ENCODE results near the gene MCC. TPM values are rescaled to one million over a fixed set of nuclear protein-coding genes. Genes with fewer than 3 reads are reported as not detected.

Gene MCC
- polyA plus RNA-seq, 2 of the 4 experiments (the other 2 are of a cell fraction), result 0.09 to 0.10 TPM

DNA sequence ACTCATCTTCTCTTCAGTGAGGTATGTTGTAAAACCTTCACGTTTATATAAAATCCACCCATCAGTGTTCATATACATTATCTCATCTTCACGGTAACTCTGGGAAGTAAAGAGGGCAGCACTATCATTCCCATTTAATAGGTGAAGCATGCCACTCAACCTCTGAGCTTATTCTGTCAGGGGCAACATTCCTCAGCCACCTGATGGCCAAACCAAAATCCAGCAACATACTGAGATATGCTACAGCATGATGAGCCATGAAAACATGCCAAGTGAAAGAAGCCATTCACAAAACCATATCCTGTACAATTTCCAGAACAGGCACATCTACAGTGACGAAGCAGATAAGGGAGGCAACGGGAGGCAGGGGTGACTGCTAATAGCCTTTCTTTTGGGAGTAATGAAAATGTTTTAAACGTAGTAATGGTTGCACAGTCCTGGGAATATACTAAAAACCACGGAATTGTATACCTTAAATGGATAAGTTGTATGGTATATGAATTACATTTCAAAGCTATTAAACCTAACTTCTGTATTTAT is 220.8 kb downstream of the MCC start:
- POLR2A ChIA-PET, result no interaction called here
- DNase-seq (ENCODE audit: low read depth in 1 of 2, low spot score in 1 of 2), result no peak
- no peaks in the 10 kb centered on the region for H3K4me1 ChIP-seq
- no peak for ATAC-seq
- no peak for TF ChIP-seq FOXS1 (CRISPR knock-in tag; IDR thresholded peaks at IDR 0.05)
- no peak for TF ChIP-seq EHF (CRISPR knock-in tag; IDR thresholded peaks at IDR 0.05)
- CTCF ChIA-PET, result no interaction called here
- no peaks in the 10 kb centered on the region for H3K9me3 ChIP-seq
- no peak overlapping the region for H3K27ac ChIP-seq
- no peak overlapping the region for H3K4me2 ChIP-seq
- WGBS (ENCODE audit: missing lambda C conversion rate), result 46% methylated on average over 6 of the region's 6 CpGs
- no peak overlapping the region for H3K4me3 ChIP-seq
- FAIRE-seq, result no peak

DNA sequence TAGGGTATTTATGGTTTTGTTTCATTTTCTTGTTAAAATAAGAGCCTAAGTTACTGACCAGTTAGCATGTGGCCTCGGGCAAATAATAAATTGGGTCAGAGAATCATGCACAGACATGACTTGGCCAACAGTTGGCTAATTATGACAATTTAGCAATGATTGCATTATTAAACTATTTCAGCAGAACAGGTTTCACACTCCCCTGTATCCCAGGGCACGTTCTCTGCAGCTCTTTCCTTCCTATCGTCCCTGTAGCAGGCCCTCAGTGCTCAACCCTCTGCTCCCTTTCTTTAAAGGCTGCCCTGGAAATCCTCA is 221.4 kb downstream of the MCC start:
- no peak for TF ChIP-seq HDAC2 (IDR thresholded peaks at IDR 0.05)
- TF ChIP-seq USF2 (IDR thresholded peaks at IDR 0.05), result no peak
- TF ChIP-seq ZFP36 (IDR thresholded peaks at IDR 0.05; ENCODE audit: borderline replicate concordance, partially characterized antibody), result no peak
- no peak for TF ChIP-seq FOXS1 (CRISPR knock-in tag; IDR thresholded peaks at IDR 0.05)
- no peak for TF ChIP-seq RCOR1 (IDR thresholded peaks at IDR 0.05; ENCODE audit: low read depth, low read length)
- no peak for TF ChIP-seq MYC (IDR thresholded peaks at IDR 0.05; ENCODE audit: borderline replicate concordance, low read length)
- no peak for TF ChIP-seq KDM5A (IDR thresholded peaks at IDR 0.05)
- no peak for TF ChIP-seq RARB (CRISPR knock-in tag; IDR thresholded peaks at IDR 0.05)
- TF ChIP-seq HEYL (CRISPR knock-in tag; IDR thresholded peaks at IDR 0.05), result no peak
- no peak for TF ChIP-seq HMGXB4 (CRISPR knock-in tag; IDR thresholded peaks at IDR 0.05; ENCODE audit: borderline replicate concordance)
- no peak for TF ChIP-seq CBX8 (IDR thresholded peaks at IDR 0.05)
- no peak for TF ChIP-seq ZNF302 (CRISPR knock-in tag; IDR thresholded peaks at IDR 0.05)
- no peak for TF ChIP-seq HOXB5 (CRISPR knock-in tag; IDR thresholded peaks at IDR 0.05)
- TF ChIP-seq, protein P1, sequence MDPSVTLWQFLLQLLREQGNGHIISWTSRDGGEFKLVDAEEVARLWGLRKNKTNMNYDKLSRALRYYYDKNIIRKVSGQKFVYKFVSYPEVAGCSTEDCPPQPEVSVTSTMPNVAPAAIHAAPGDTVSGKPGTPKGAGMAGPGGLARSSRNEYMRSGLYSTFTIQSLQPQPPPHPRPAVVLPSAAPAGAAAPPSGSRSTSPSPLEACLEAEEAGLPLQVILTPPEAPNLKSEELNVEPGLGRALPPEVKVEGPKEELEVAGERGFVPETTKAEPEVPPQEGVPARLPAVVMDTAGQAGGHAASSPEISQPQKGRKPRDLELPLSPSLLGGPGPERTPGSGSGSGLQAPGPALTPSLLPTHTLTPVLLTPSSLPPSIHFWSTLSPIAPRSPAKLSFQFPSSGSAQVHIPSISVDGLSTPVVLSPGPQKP (IDR thresholded peaks at IDR 0.05; ENCODE audit: low read depth, low read length), result no peak
- TF ChIP-seq CHD2 (IDR thresholded peaks at IDR 0.05; ENCODE audit: low read length, partially characterized antibody), result no peak
- TF ChIP-seq SMC3 (IDR thresholded peaks at IDR 0.05), result no peak
- no peak for TF ChIP-seq GATA3 (IDR thresholded peaks at IDR 0.05; ENCODE audit: borderline replicate concordance)
- FAIRE-seq, result no peak
- Histone ChIP-seq H3K4me2 (no peak overlapping the region), H3K27ac (no peak overlapping the region), H3K4me3 (no peak overlapping the region), H3K4me1 (no peaks in the 10 kb centered on the region), H3K9me3 (no peaks in the 10 kb centered on the region)
- ATAC-seq, result no peak
- 22% methylated on average over 3 of the region's 3 CpGs for WGBS (ENCODE audit: missing lambda C conversion rate)
- DNase-seq (ENCODE audit: low read depth in 1 of 2, low spot score in 1 of 2), result no peak
- ChIA-PET POLR2A (no interaction called here), CTCF (interaction anchor here (0.6 kb wide), 1 partner anchor 1735 kb away, joined by 3 read pairs; no protein-coding TSS in a partner anchor)

DNA sequence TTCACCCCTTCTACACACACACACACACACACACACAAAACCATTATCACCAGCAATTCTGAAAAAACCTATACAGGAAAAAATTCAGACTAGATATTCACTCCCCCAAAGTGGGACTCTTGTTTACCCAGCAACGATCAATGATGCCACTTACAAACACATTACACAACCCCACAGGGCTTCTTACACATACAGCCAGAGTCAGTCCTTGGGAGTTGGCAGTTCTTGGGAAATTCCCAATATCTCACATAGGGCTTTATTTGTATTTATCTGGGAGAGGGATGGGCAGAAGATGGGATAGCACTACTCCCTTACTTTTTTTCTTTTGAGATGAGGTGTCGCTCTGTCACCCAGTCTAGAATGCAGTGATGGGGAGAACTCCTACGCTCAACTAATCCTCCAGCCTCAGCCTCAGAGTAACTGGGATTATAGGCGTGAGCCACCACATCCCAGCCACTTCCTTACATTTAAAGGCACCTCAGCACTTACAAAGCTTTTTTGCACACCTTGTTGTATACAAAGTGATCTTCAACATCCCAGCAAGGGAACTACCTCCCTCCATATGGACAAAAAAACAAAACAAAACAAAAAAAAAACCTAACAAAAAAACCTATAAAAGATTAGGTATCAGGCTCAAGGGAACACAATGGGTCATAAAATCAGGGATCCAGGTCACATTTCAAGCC is 221.9 kb downstream of the MCC start:
- no peak for ATAC-seq
- TF ChIP-seq NFE2L2 (conservative IDR thresholded peaks at IDR 0.05; ENCODE audit: low read length), result no peak
- no peak for TF ChIP-seq MAFK (IDR thresholded peaks at IDR 0.05; ENCODE audit: partially characterized antibody)
- no peak for TF ChIP-seq EHF (CRISPR knock-in tag; IDR thresholded peaks at IDR 0.05)
- no peak for TF ChIP-seq EP300 (IDR thresholded peaks at IDR 0.05)
- TF ChIP-seq CBX2 (IDR thresholded peaks at IDR 0.05; ENCODE audit: borderline replicate concordance, low read depth), result no peak
- TF ChIP-seq RNF2 (IDR thresholded peaks at IDR 0.05; ENCODE audit: borderline replicate concordance, low read depth), result no peak
- H3K9me3 ChIP-seq, result no peaks in the 10 kb centered on the region
- no peak for DNase-seq (ENCODE audit: low read depth in 1 of 2, low spot score in 1 of 2)
- WGBS (ENCODE audit: missing lambda C conversion rate), result 35% methylated on average over 4 of the region's 4 CpGs
- no peak overlapping the region for H3K27ac ChIP-seq
- no peak overlapping the region for H3K4me3 ChIP-seq
- H3K4me1 ChIP-seq, result no peaks in the 10 kb centered on the region
- ChIA-PET POLR2A (no interaction called here), CTCF (interaction anchor here (0.6 kb wide), 1 partner anchor 1735 kb away, joined by 3 read pairs; no protein-coding TSS in a partner anchor)
- no peak for FAIRE-seq
- H3K4me2 ChIP-seq, result no peak overlapping the region

Data from A549 (cell line).